HEK293 (cell line): ENCODE results near the gene ARL2BP.

Experiments
- TF ChIP-seq, protein P1 (sequence below): fragments of 450-650 bp; formaldehyde crosslinking; IDR thresholded peaks from 2 replicates; pipeline ENCODE4 v1.5.1; 2016; ENCODE audit warnings: missing biosample characterization, missing genetic modification characterization
- TF ChIP-seq, protein P2 (sequence below): fragments of 450-650 bp; formaldehyde crosslinking; IDR thresholded peaks from 2 replicates; pipeline ENCODE4 v1.5.1; 2016; ENCODE audit warnings: missing biosample characterization, missing genetic modification characterization, borderline replicate concordance

DNA sequence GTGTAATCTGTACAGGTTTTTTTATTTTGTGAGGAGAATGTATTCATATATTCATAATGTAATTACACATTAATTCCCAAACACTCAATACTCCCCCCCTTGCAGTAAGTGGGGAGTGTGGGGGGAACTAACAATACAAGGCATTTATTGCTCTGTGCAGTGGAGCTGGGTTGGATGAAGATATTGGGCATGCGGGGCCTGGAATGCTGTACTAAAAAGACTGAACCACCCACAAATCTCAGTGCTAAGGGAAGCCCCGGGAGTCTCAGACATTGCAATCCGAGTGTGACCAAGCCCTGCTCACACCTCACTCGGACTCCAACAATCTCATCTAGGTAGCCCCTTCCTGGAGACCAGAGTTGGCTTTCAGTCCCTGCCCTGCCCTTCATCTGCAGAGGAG, 33.4 kb downstream of the ARL2BP start:
- TF ChIP-seq, protein P1, sequence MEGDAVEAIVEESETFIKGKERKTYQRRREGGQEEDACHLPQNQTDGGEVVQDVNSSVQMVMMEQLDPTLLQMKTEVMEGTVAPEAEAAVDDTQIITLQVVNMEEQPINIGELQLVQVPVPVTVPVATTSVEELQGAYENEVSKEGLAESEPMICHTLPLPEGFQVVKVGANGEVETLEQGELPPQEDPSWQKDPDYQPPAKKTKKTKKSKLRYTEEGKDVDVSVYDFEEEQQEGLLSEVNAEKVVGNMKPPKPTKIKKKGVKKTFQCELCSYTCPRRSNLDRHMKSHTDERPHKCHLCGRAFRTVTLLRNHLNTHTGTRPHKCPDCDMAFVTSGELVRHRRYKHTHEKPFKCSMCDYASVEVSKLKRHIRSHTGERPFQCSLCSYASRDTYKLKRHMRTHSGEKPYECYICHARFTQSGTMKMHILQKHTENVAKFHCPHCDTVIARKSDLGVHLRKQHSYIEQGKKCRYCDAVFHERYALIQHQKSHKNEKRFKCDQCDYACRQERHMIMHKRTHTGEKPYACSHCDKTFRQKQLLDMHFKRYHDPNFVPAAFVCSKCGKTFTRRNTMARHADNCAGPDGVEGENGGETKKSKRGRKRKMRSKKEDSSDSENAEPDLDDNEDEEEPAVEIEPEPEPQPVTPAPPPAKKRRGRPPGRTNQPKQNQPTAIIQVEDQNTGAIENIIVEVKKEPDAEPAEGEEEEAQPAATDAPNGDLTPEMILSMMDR (tag by site-specific recombination), result no peak
- TF ChIP-seq, protein P2, sequence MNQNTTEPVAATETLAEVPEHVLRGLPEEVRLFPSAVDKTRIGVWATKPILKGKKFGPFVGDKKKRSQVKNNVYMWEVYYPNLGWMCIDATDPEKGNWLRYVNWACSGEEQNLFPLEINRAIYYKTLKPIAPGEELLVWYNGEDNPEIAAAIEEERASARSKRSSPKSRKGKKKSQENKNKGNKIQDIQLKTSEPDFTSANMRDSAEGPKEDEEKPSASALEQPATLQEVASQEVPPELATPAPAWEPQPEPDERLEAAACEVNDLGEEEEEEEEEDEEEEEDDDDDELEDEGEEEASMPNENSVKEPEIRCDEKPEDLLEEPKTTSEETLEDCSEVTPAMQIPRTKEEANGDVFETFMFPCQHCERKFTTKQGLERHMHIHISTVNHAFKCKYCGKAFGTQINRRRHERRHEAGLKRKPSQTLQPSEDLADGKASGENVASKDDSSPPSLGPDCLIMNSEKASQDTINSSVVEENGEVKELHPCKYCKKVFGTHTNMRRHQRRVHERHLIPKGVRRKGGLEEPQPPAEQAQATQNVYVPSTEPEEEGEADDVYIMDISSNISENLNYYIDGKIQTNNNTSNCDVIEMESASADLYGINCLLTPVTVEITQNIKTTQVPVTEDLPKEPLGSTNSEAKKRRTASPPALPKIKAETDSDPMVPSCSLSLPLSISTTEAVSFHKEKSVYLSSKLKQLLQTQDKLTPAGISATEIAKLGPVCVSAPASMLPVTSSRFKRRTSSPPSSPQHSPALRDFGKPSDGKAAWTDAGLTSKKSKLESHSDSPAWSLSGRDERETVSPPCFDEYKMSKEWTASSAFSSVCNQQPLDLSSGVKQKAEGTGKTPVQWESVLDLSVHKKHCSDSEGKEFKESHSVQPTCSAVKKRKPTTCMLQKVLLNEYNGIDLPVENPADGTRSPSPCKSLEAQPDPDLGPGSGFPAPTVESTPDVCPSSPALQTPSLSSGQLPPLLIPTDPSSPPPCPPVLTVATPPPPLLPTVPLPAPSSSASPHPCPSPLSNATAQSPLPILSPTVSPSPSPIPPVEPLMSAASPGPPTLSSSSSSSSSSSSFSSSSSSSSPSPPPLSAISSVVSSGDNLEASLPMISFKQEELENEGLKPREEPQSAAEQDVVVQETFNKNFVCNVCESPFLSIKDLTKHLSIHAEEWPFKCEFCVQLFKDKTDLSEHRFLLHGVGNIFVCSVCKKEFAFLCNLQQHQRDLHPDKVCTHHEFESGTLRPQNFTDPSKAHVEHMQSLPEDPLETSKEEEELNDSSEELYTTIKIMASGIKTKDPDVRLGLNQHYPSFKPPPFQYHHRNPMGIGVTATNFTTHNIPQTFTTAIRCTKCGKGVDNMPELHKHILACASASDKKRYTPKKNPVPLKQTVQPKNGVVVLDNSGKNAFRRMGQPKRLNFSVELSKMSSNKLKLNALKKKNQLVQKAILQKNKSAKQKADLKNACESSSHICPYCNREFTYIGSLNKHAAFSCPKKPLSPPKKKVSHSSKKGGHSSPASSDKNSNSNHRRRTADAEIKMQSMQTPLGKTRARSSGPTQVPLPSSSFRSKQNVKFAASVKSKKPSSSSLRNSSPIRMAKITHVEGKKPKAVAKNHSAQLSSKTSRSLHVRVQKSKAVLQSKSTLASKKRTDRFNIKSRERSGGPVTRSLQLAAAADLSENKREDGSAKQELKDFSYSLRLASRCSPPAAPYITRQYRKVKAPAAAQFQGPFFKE, result no peak
